H9 (cell line): Measurements from ENCODE around the gene SFI1. TPM values are rescaled to one million over a fixed set of nuclear protein-coding genes. Genes with fewer than 3 reads are reported as not detected.

Source experiments
- DNase-seq: peaks from one replicate; pipeline ENCODE4 v3.0.0-alpha.2; 2017
- H2AFZ ChIP-seq: one replicate; pipeline ENCODE4 v1.6.1; 2013; ENCODE audit warnings: mild to moderate bottlenecking, low read length, control low read depth, moderate library complexity
- H2AK5ac ChIP-seq: 2 replicates; pipeline ENCODE4 v1.6.1; 2013; ENCODE audit warnings: low read length, control low read depth, mixed read lengths; ENCODE audit not compliant: insufficient read length
- H2BK120ac ChIP-seq: one replicate; pipeline ENCODE4 v1.6.1; 2013; ENCODE audit warnings: low read depth, mild to moderate bottlenecking, low read length, control low read depth, inconsistent platforms; ENCODE audit not compliant: poor library complexity, severe bottlenecking
- H2BK12ac ChIP-seq: 2 replicates; pipeline ENCODE4 v1.6.1; 2013; ENCODE audit warnings: low read length, control low read depth, mixed read lengths, low read depth; ENCODE audit not compliant: insufficient read length
- H2BK15ac ChIP-seq: 2 replicates; pipeline ENCODE4 v1.6.1; 2013; ENCODE audit warnings: low read depth, low read length, control low read depth
- H2BK20ac ChIP-seq: one replicate; pipeline ENCODE4 v1.6.1; 2013; ENCODE audit warnings: low read depth, mild to moderate bottlenecking, low read length, control low read depth, inconsistent platforms; ENCODE audit not compliant: poor library complexity, severe bottlenecking
- H2BK5ac ChIP-seq: 2 replicates; pipeline ENCODE4 v1.6.1; 2013; ENCODE audit warnings: low read length, control low read depth, mixed read lengths; ENCODE audit not compliant: insufficient read length
- H3K14ac ChIP-seq: 2 replicates; pipeline ENCODE4 v1.6.1; 2013; ENCODE audit warnings: low read length, control low read depth; ENCODE audit not compliant: insufficient read depth
- H3K18ac ChIP-seq: 2 replicates; pipeline ENCODE4 v1.6.1; 2013; ENCODE audit warnings: low read depth, mild to moderate bottlenecking, mixed read lengths, low read length, control low read depth; ENCODE audit not compliant: insufficient read length
- H3K23ac ChIP-seq: 2 replicates; pipeline ENCODE4 v1.6.1; 2013; ENCODE audit warnings: low read length, control low read depth, mixed read lengths, low read depth; ENCODE audit not compliant: insufficient read length
- H3K23me2 ChIP-seq: 2 replicates; pipeline ENCODE4 v1.6.1; 2013; ENCODE audit warnings: low read depth, mild to moderate bottlenecking, mixed read lengths, low read length, control low read depth; ENCODE audit not compliant: insufficient read length, poor library complexity, severe bottlenecking
- H3K27ac ChIP-seq: 2 replicates; pipeline ENCODE4 v1.5.1; 2013; ENCODE audit warnings: low read length, control low read depth, mixed read lengths, low read depth; ENCODE audit not compliant: insufficient read length
- H3K27me3 ChIP-seq: 2 replicates; pipeline ENCODE4 v1.6.1; 2013; ENCODE audit warnings: low read length, control low read depth, inconsistent platforms; ENCODE audit not compliant: insufficient read depth
- H3K4ac ChIP-seq: 2 replicates; pipeline ENCODE4 v1.6.1; 2013; ENCODE audit warnings: low read depth, mild to moderate bottlenecking, control low read depth, inconsistent platforms, low read length, moderate library complexity
- H3K4me1 ChIP-seq: 2 replicates; pipeline ENCODE4 v1.6.1; 2013; ENCODE audit warnings: low read length, control low read depth, inconsistent platforms; ENCODE audit not compliant: insufficient read depth
- H3K4me2 ChIP-seq: 2 replicates; pipeline ENCODE4 v1.6.1; 2013; ENCODE audit warnings: low read length, control low read depth, mixed read lengths; ENCODE audit not compliant: insufficient read length, insufficient read depth
- H3K56ac ChIP-seq: 2 replicates; pipeline ENCODE4 v1.6.1; 2013; ENCODE audit warnings: low read depth, mild to moderate bottlenecking, mixed read lengths, low read length, control low read depth; ENCODE audit not compliant: insufficient read length
- H3K79me1 ChIP-seq: 2 replicates; pipeline ENCODE4 v1.6.1; 2013; ENCODE audit warnings: low read depth, mild to moderate bottlenecking, moderate library complexity, low read length, control low read depth, inconsistent platforms; ENCODE audit not compliant: insufficient read depth, poor library complexity, severe bottlenecking
- H3K79me2 ChIP-seq: 2 replicates; pipeline ENCODE4 v1.6.1; 2013; ENCODE audit warnings: low read length, control low read depth, inconsistent platforms; ENCODE audit not compliant: insufficient read depth
- H3K9ac ChIP-seq: 2 replicates; pipeline ENCODE4 v1.6.1; 2013; ENCODE audit warnings: low read length, control low read depth, mixed read lengths; ENCODE audit not compliant: insufficient read length; ENCODE audit errors: extremely low read depth
- H3K9me3 ChIP-seq: one replicate; pipeline ENCODE4 v1.6.1; 2013; ENCODE audit warnings: low read depth, low read length, inconsistent platforms; ENCODE audit not compliant: control insufficient read depth
- H3T11ph ChIP-seq: one replicate; pipeline ENCODE4 v1.6.1; 2013; ENCODE audit warnings: mild to moderate bottlenecking, low read length, control low read depth, inconsistent platforms
- H4K20me1 ChIP-seq: one replicate; pipeline ENCODE4 v1.6.1; 2013; ENCODE audit not compliant: control insufficient read depth, insufficient read length, insufficient read depth
- H4K5ac ChIP-seq: 2 replicates; pipeline ENCODE4 v1.6.1; 2013; ENCODE audit warnings: low read depth, mild to moderate bottlenecking, mixed read lengths, low read length, control low read depth; ENCODE audit not compliant: insufficient read length
- H4K8ac ChIP-seq: replicated peaks from 2 replicates; pipeline ENCODE4 v1.6.1; 2013; ENCODE audit warnings: low read length, control low read depth, mixed read lengths, low read depth; ENCODE audit not compliant: insufficient read length
- H4K91ac ChIP-seq: 2 replicates; pipeline ENCODE4 v1.6.1; 2013; ENCODE audit warnings: low read depth, mild to moderate bottlenecking, moderate library complexity, mixed read lengths, low read length, control low read depth; ENCODE audit not compliant: insufficient read length
- H3K27ac Mint-ChIP-seq, 3 experiments: 2 replicates in 2 of 3; 3 replicates in 1 of 3; pipeline ENCODE4 v1.8.0; 2020 to 2021; ENCODE audit warnings: mixed read lengths in 3 of 3, mild to moderate bottlenecking in 1 of 3, moderate library complexity in 1 of 3
- H3K27me3 Mint-ChIP-seq: 2 replicates; pipeline ENCODE4 v1.8.0; 2021; ENCODE audit warnings: low read depth, mild to moderate bottlenecking, moderate library complexity, mixed read lengths
- H3K36me3 Mint-ChIP-seq, 3 experiments: 2 replicates in 2 of 3; 3 replicates in 1 of 3; pipeline ENCODE4 v1.8.0; 2020 to 2021; ENCODE audit warnings: low read depth in 3 of 3, mixed read lengths in 3 of 3; ENCODE audit not compliant: insufficient read depth in 1 of 3
- H3K4me1 Mint-ChIP-seq, 2 experiments: 2 replicates each; pipeline ENCODE4 v1.8.0; 2020; ENCODE audit warnings: mixed read lengths in 2 of 2
- H3K4me3 Mint-ChIP-seq, 2 experiments: 2 replicates in 1 of 2; 3 replicates in 1 of 2; pipeline ENCODE4 v1.8.0; 2020 to 2021; ENCODE audit warnings: mild to moderate bottlenecking in 2 of 2, mixed read lengths in 2 of 2, moderate library complexity in 1 of 2
- H3K9me3 Mint-ChIP-seq, 2 experiments: 2 replicates in 1 of 2; 3 replicates in 1 of 2; pipeline ENCODE4 v1.8.0; 2020; ENCODE audit warnings: mild to moderate bottlenecking in 2 of 2, mixed read lengths in 2 of 2, moderate library complexity in 1 of 2
- WGBS: extraction: QIAGEN DNeasy Blood & Tissue Kit; methylation state at CpG from one replicate; pipeline ENCODE4 v1.1.7; 2013; ENCODE audit warnings: missing lambda C conversion rate, low lambda C conversion rate, mixed read lengths; ENCODE audit not compliant: insufficient read length; ENCODE audit errors: extremely low coverage; 5-methylcytosine and 5-hydroxymethylcytosine counted together
- total RNA-seq: library from RNA; stranded (reverse); gene quantifications from 2 replicates; pipeline ENCODE4 v1.2.1, GENCODE V29; 2021
- TF ChIP-seq, protein P1 (sequence below): fragments of 200-600 bp; sonication (generic); conservative IDR thresholded peaks from 3 replicates; pipeline ENCODE4 v1.8.0; 2021; ENCODE audit warnings: antibody characterized with exemption, mild to moderate bottlenecking

SFI1 gene
- total RNA-seq, 1 experiment from 2014 or later = 26.4 TPM

- no peaks in the 10 kb centered on the region for H3K4me1 ChIP-seq
- no peak overlapping the region for H2AFZ ChIP-seq
- no peak overlapping the region for H3K23ac ChIP-seq
- no peak overlapping the region for H2BK15ac ChIP-seq
- H2BK5ac ChIP-seq = no peak overlapping the region
- peaks cover 2% of the 10 kb centered on the region for H3K79me1 ChIP-seq
- no peak for DNase-seq
- no peak overlapping the region for H2BK20ac ChIP-seq
- no peak overlapping the region for H3K9ac ChIP-seq
- H3K9me3 ChIP-seq = no peaks in the 10 kb centered on the region
- no CpG with 5 or more reads among the region's 2 CpGs for WGBS
- no peaks in the 10 kb centered on the region for H3K9me3 Mint-ChIP-seq
- peaks cover 16 to 40% (median 19%) of the 10 kb centered on the region in 3 experiments for H3K36me3 Mint-ChIP-seq
- H3K4me1 Mint-ChIP-seq = no peaks in the 10 kb centered on the region
- no peaks in the 10 kb centered on the region for H3K23me2 ChIP-seq
- no peak overlapping the region for H2BK120ac ChIP-seq
- H3K4me2 ChIP-seq = no peak overlapping the region
- no peaks in the 10 kb centered on the region for H3K27me3 ChIP-seq
- no peak overlapping the region for H3K4me3 Mint-ChIP-seq
- no peak overlapping the region for H3K27ac ChIP-seq
- no peak overlapping the region for H4K8ac ChIP-seq
- no peak overlapping the region for H4K91ac ChIP-seq
- no peaks in the 10 kb centered on the region for H3K27me3 Mint-ChIP-seq
- H2BK12ac ChIP-seq = no peak overlapping the region
- TF ChIP-seq, protein P1, sequence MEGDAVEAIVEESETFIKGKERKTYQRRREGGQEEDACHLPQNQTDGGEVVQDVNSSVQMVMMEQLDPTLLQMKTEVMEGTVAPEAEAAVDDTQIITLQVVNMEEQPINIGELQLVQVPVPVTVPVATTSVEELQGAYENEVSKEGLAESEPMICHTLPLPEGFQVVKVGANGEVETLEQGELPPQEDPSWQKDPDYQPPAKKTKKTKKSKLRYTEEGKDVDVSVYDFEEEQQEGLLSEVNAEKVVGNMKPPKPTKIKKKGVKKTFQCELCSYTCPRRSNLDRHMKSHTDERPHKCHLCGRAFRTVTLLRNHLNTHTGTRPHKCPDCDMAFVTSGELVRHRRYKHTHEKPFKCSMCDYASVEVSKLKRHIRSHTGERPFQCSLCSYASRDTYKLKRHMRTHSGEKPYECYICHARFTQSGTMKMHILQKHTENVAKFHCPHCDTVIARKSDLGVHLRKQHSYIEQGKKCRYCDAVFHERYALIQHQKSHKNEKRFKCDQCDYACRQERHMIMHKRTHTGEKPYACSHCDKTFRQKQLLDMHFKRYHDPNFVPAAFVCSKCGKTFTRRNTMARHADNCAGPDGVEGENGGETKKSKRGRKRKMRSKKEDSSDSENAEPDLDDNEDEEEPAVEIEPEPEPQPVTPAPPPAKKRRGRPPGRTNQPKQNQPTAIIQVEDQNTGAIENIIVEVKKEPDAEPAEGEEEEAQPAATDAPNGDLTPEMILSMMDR = no peak
- H4K20me1 ChIP-seq = no peaks in the 10 kb centered on the region
- no peaks in the 10 kb centered on the region for H3K79me2 ChIP-seq
- H3K18ac ChIP-seq = no peak overlapping the region
- H3K14ac ChIP-seq = no peak overlapping the region
- H3T11ph ChIP-seq = no peak overlapping the region
- no peak overlapping the region for H4K5ac ChIP-seq
- H3K56ac ChIP-seq = no peak overlapping the region
- H2AK5ac ChIP-seq = no peak overlapping the region
- no peak overlapping the region for H3K4ac ChIP-seq
- no peak overlapping the region for H3K27ac Mint-ChIP-seq
Measured at GRCh38 chr22:31474743-31475142, 21.6 kb upstream of the SFI1 start.
